SU-DHL-6 (cell line): ENCODE measurements around the gene RNFT2.
A peak's percentile ranks its signal among the peaks of the same experiment; 100 is the strongest.

ENCODE experiments used
- H2AFZ ChIP-seq: fragments of 200-600 bp; sonication (generic); 2 replicates; pipeline ENCODE4 v1.6.1; 2014; ENCODE audit warnings: low read depth, mild to moderate bottlenecking, moderate library complexity, mixed read lengths, antibody characterized with exemption, low read length; ENCODE audit not compliant: severe bottlenecking
- H3F3A ChIP-seq: fragments of 200-600 bp; shearing (Covaris generic); 2 replicates; pipeline ENCODE4 v1.6.0; 2016; ENCODE audit warnings: antibody characterized with exemption, mild to moderate bottlenecking; ENCODE audit not compliant: insufficient read depth
- H3K27ac ChIP-seq: fragments of 200-600 bp; sonication (generic); 2 replicates; pipeline ENCODE4 v1.5.1; 2016; ENCODE audit warnings: low read depth, mild to moderate bottlenecking, low read length, moderate library complexity, mixed read lengths
- H3K27me3 ChIP-seq: fragments of 200-600 bp; sonication (generic), shearing (Covaris generic); 2 replicates; pipeline ENCODE4 v1.6.0; 2014; ENCODE audit warnings: mild to moderate bottlenecking, low read length
- H3K36me3 ChIP-seq: fragments of 200-600 bp; sonication (generic); 2 replicates; pipeline ENCODE4 v1.6.1; 2014; ENCODE audit warnings: mild to moderate bottlenecking, low read length, mixed read lengths
- H3K4me2 ChIP-seq: fragments of 300-600, 200-600 bp; shearing (Covaris generic), sonication (generic); 2 replicates; pipeline ENCODE4 v1.6.0; 2014; ENCODE audit warnings: low read length, low read depth, mild to moderate bottlenecking; ENCODE audit not compliant: poor library complexity, severe bottlenecking
- H3K4me3 ChIP-seq: fragments of 200-600 bp; sonication (generic); 2 replicates; pipeline ENCODE4 v1.5.1; 2014; ENCODE audit warnings: antibody characterized with exemption, low read length, mild to moderate bottlenecking, mixed read lengths; ENCODE audit not compliant: insufficient read depth, poor library complexity, severe bottlenecking
- H3K79me2 ChIP-seq: fragments of 200-600 bp; sonication (generic); 2 replicates; pipeline ENCODE4 v1.6.1; 2014; ENCODE audit warnings: mild to moderate bottlenecking, low read length, moderate library complexity; ENCODE audit not compliant: insufficient read depth
- H3K9ac ChIP-seq: fragments of 200-600 bp; sonication (generic); 2 replicates; pipeline ENCODE4 v1.7.0; 2014; ENCODE audit warnings: mild to moderate bottlenecking, low read length
- H3K9me2 ChIP-seq: fragments of 200-600 bp; sonication (generic); replicated peaks from 2 replicates; pipeline ENCODE4 v1.6.1; 2014; ENCODE audit warnings: low read length; ENCODE audit not compliant: insufficient read depth
- H3K9me3 ChIP-seq: fragments of 200-600 bp; sonication (generic); 2 replicates; pipeline ENCODE4 v1.6.1; 2014; ENCODE audit warnings: low read length, mixed read lengths; ENCODE audit not compliant: insufficient read depth
- H4K20me1 ChIP-seq: fragments of 200-600 bp; sonication (generic); 2 replicates; pipeline ENCODE4 v1.6.1; 2014; ENCODE audit warnings: low read depth, mild to moderate bottlenecking, antibody characterized with exemption, low read length, moderate library complexity, mixed read lengths
- EZH2phosphoT487 ChIP-seq: fragments of 200-600 bp; sonication (generic), shearing (Covaris generic); conservative IDR thresholded peaks from 2 replicates; pipeline ENCODE4 v1.6.1; 2018; ENCODE audit warnings: mild to moderate bottlenecking, antibody characterized with exemption, low read length, moderate library complexity, mixed read lengths
- TF ChIP-seq, protein P1 (sequence below): fragments of 200-600 bp; sonication (generic); IDR thresholded peaks from one replicate; pipeline ENCODE4 v1.5.1; 2017; ENCODE audit warnings: antibody characterized with exemption, mild to moderate bottlenecking, low read length, moderate library complexity; ENCODE audit not compliant: insufficient read depth, poor library complexity, severe bottlenecking

RNFT2 gene

DNA sequence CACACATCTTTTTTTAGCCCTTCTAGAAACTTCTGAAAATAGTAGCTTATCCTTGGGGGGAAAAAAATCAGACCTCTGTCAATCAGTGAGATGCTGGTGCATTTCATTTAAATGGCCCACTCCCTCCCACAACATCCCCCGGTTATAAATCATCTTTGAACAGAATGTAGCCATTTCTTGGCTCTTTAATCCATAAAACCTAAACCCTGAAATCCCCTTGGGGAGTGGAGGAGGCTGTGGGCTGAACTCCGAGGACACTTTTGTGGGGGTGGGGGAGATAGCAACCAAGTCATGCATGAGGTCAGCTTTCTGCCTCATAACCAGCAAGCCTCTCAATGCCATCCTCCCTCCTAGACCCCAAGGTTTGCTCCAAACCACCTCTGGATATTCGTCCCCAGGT lies 122.1 kb downstream of the RNFT2 start:
- Histone ChIP-seq H3K4me3 (no peak overlapping the region), H3K9ac (no peak overlapping the region), H3F3A (peaks cover 27% of the 10 kb centered on the region)

DNA sequence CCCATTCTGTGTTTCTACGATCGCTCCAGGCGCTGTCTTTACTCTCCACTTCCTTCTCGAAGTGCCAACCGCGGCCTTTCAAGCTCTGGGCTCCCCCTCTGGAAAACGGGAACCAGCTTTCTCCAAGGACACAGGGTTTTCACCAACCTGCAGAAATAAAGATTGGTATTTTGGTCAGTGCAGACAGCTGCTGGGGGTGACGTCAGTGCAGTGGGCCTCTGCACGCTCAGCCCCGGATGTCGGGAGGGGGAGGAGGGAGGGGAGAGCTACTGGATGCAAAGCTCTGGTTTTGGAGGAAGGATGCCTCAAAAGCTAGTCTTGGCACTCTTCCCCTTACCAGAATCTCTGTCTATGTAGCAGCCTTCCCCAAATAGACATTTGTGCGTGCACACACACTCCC lies 123.2 kb downstream of the RNFT2 start:
- H2AFZ ChIP-seq = no peak overlapping the region

More for the DNA sequence above, 122.1 kb downstream of the RNFT2 start:
- Histone ChIP-seq H3K9me2 (no peaks in the 10 kb centered on the region), H2AFZ (no peak overlapping the region), H3K36me3 (no peaks in the 10 kb centered on the region), H3K27ac (no peak overlapping the region), H3K4me2 (peak overlapping the region; percentile 58), H3K27me3 (no peaks in the 10 kb centered on the region), H3K9me3 (no peaks in the 10 kb centered on the region), H3K79me2 (no peaks in the 10 kb centered on the region), H4K20me1 (no peaks in the 10 kb centered on the region)
- TF ChIP-seq EZH2phosphoT487 = no peak
- TF ChIP-seq, protein P1, sequence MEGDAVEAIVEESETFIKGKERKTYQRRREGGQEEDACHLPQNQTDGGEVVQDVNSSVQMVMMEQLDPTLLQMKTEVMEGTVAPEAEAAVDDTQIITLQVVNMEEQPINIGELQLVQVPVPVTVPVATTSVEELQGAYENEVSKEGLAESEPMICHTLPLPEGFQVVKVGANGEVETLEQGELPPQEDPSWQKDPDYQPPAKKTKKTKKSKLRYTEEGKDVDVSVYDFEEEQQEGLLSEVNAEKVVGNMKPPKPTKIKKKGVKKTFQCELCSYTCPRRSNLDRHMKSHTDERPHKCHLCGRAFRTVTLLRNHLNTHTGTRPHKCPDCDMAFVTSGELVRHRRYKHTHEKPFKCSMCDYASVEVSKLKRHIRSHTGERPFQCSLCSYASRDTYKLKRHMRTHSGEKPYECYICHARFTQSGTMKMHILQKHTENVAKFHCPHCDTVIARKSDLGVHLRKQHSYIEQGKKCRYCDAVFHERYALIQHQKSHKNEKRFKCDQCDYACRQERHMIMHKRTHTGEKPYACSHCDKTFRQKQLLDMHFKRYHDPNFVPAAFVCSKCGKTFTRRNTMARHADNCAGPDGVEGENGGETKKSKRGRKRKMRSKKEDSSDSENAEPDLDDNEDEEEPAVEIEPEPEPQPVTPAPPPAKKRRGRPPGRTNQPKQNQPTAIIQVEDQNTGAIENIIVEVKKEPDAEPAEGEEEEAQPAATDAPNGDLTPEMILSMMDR = no peak

DNA sequence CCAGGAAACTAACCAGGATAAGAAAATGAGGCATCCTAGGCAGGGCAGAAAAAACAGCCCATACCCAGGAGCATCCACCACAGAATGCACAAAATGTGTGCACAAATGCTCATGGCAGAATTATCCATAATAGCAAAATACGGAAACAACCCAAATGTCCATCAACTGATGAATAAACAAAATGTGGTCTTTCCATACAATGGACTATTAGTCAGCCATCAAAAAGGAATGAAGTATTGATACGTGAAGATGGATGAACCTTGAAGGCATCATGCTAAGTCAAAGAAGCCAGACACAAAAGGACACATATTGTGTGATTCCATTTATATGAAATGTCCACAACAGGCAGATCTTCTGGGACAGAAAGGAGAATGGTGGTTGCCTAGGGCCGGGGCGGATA lies 124.1 kb downstream of the RNFT2 start:
- Histone ChIP-seq H3K9me3 (no peaks in the 10 kb centered on the region), H3K36me3 (no peaks in the 10 kb centered on the region), H4K20me1 (no peaks in the 10 kb centered on the region), H3K27ac (peak overlapping the region; percentile 52; the same call in 1 of the 2 replicates), H3K9ac (0 out of 2 replicates have a peak overlapping the region, but pooled peaks have one; percentile 3), H3F3A (peaks cover 27% of the 10 kb centered on the region), H2AFZ (no peak overlapping the region), H3K27me3 (no peaks in the 10 kb centered on the region), H3K9me2 (no peaks in the 10 kb centered on the region), H3K4me2 (peak overlapping the region; percentile 58), H3K4me3 (no peak overlapping the region), H3K79me2 (no peaks in the 10 kb centered on the region)
- TF ChIP-seq, protein P1 = no peak
- no peak for TF ChIP-seq EZH2phosphoT487

More for the DNA sequence above, 123.2 kb downstream of the RNFT2 start:
- Histone ChIP-seq H3F3A (peaks cover 27% of the 10 kb centered on the region), H3K4me3 (peak overlapping the region; percentile 15), H3K27ac (peak overlapping the region; percentile 52), H3K9me2 (no peaks in the 10 kb centered on the region), H4K20me1 (no peaks in the 10 kb centered on the region), H3K4me2 (peak overlapping the region; percentile 58), H3K9me3 (no peaks in the 10 kb centered on the region), H3K79me2 (no peaks in the 10 kb centered on the region), H3K9ac (no peak overlapping the region), H3K36me3 (no peaks in the 10 kb centered on the region), H3K27me3 (no peaks in the 10 kb centered on the region)
- TF ChIP-seq, protein P1 = no peak
- no peak for TF ChIP-seq EZH2phosphoT487
